Measurements from ENCODE around the gene ADD1. TPM values are rescaled to one million over a fixed set of nuclear protein-coding genes. Genes with fewer than 3 reads are reported as not detected.

Gene ADD1
- total and polyA plus RNA-seq, 2 donors (not counting 1 experiment from before 2014, with no cell fraction given), result 164 to 171 TPM

DNA sequence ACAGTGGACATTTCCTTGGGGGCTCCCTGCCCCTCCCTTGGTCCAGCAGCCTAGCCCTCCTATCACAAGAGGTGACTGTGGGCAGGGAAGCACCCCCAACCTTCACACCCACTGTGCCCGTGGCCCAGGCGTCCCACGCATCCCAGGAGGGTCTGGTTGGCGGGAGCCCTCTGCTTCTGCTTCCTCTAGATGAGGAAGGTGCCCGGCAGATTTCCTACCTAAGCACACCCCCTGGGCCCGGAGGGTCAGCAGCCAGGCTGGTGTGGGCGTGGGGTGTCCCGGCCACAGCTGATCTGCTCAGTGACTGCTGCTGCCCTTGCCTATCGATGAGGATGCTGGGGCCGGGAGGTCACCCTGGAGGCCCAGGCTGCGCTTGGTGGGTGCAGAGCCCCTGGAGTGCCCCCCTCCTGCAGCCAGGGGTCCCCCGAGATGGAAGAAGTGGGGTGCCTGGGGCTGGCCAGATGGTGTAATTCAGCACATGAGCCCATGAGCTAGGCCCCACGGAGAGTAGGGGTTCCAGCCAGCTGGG, 38.6 kb upstream of the ADD1 start:
- Histone ChIP-seq H3K4me1 (ENCODE audit: control insufficient read depth, extremely low read depth, insufficient read depth, low read length) (peaks cover 23% of the 10 kb centered on the region), H3K9ac (ENCODE audit: insufficient read depth, low read length) (no peak overlapping the region), H3K4me2 (ENCODE audit: extremely low read depth, insufficient read depth, low read length) (no peak overlapping the region), H2AFZ (ENCODE audit: low read length) (no peak overlapping the region), H3K36me3 (ENCODE audit: control insufficient read depth, insufficient read depth, low read length) (peaks cover 4% of the 10 kb centered on the region), H3K27me3 (ENCODE audit: control insufficient read depth, insufficient read depth, low read length) (no peaks in the 10 kb centered on the region), H3K4me3 (replicated peaks in 1 of 4; ENCODE audit: control extremely low read depth in 1 of 4, insufficient read depth in 1 of 4, low read depth in 3 of 4, low read length in 4 of 4) (no peak overlapping the region), H3K9me3 (ENCODE audit: control insufficient read depth, insufficient read depth, low read depth, low read length) (no peaks in the 10 kb centered on the region), H3K27ac (ENCODE audit: insufficient read depth, low read length) (no peak overlapping the region), H3K79me2 (ENCODE audit: control insufficient read depth, insufficient read depth, low read length) (peaks cover 2% of the 10 kb centered on the region), H4K20me1 (ENCODE audit: control insufficient read depth, extremely low read depth, insufficient read depth, low read length) (no peaks in the 10 kb centered on the region)
- TF ChIP-seq EZH2 (IDR thresholded peaks at IDR 0.05; ENCODE audit: low read length, missing control alignments) (no peak), CTCF (conservative IDR thresholded peaks at IDR 0.05 in 1 of 2, IDR thresholded peaks at IDR 0.05 in 1 of 2; ENCODE audit: low read depth in 1 of 2, low read length in 2 of 2) (no peak)
- no peak for DNase-seq (ENCODE audit: low read depth in 2 of 2)

- Histone ChIP-seq H3K4me2 (ENCODE audit: extremely low read depth, insufficient read depth, low read length) (no peak overlapping the region), H3K4me1 (ENCODE audit: control insufficient read depth, extremely low read depth, insufficient read depth, low read length) (peaks cover 15% of the 10 kb centered on the region), H4K20me1 (ENCODE audit: control insufficient read depth, extremely low read depth, insufficient read depth, low read length) (no peaks in the 10 kb centered on the region)
Observed at GRCh38 chr4:2805712-2806389, 37.8 kb upstream of the ADD1 start.

More at GRCh38 chr4:2805712-2806389, 37.8 kb upstream of the ADD1 start:
- Histone ChIP-seq H3K27ac (ENCODE audit: insufficient read depth, low read length) (no peak overlapping the region), H2AFZ (ENCODE audit: low read length) (no peak overlapping the region), H3K9me3 (ENCODE audit: control insufficient read depth, insufficient read depth, low read depth, low read length) (no peaks in the 10 kb centered on the region), H3K9ac (ENCODE audit: insufficient read depth, low read length) (no peak overlapping the region), H3K4me3 (replicated peaks in 1 of 4; ENCODE audit: control extremely low read depth in 1 of 4, insufficient read depth in 1 of 4, low read depth in 3 of 4, low read length in 4 of 4) (no peak overlapping the region), H3K79me2 (ENCODE audit: control insufficient read depth, insufficient read depth, low read length) (peaks cover 2% of the 10 kb centered on the region), H3K27me3 (ENCODE audit: control insufficient read depth, insufficient read depth, low read length) (no peaks in the 10 kb centered on the region), H3K36me3 (ENCODE audit: control insufficient read depth, insufficient read depth, low read length) (peaks cover 4% of the 10 kb centered on the region)
- no peak for DNase-seq (ENCODE audit: low read depth in 2 of 2)
- no peak for TF ChIP-seq CTCF (conservative IDR thresholded peaks at IDR 0.05 in 1 of 2, IDR thresholded peaks at IDR 0.05 in 1 of 2; ENCODE audit: low read depth in 1 of 2, low read length in 2 of 2)

Data from fibroblast of lung (primary cell).